NB4 (cell line): ENCODE data around the gene HOXB8.
A peak's percentile ranks its signal among the peaks of the same experiment; 100 is the strongest.

Experiments used
- DNase-seq: peaks from one replicate; pipeline ENCODE4 v3.0.0; 2010; ENCODE audit warnings: low read depth
- H3K4me3 ChIP-seq: one replicate; pipeline ENCODE4 v1.5.1; 2011; ENCODE audit warnings: mild to moderate bottlenecking, low read depth, low read length, moderate library complexity
- MYC ChIP-seq: IDR thresholded peaks from 2 replicates; pipeline ENCODE4 v1.6.1; 2011; ENCODE audit warnings: low read depth, low read length
- POLR2A ChIP-seq: IDR thresholded peaks from 2 replicates; pipeline ENCODE4 v1.6.1; 2011; ENCODE audit warnings: mild to moderate bottlenecking; ENCODE audit not compliant: insufficient read length; ENCODE audit errors: extremely low read depth
- TF ChIP-seq, protein P1 (sequence below): IDR thresholded peaks from 2 replicates; pipeline ENCODE4 v1.6.1; 2011; ENCODE audit warnings: low read depth, low read length
- TF ChIP-seq, protein P2 (sequence below): IDR thresholded peaks from one replicate; pipeline ENCODE4 v1.5.1; 2012; ENCODE audit warnings: low read depth, low read length

Gene HOXB8

DNA sequence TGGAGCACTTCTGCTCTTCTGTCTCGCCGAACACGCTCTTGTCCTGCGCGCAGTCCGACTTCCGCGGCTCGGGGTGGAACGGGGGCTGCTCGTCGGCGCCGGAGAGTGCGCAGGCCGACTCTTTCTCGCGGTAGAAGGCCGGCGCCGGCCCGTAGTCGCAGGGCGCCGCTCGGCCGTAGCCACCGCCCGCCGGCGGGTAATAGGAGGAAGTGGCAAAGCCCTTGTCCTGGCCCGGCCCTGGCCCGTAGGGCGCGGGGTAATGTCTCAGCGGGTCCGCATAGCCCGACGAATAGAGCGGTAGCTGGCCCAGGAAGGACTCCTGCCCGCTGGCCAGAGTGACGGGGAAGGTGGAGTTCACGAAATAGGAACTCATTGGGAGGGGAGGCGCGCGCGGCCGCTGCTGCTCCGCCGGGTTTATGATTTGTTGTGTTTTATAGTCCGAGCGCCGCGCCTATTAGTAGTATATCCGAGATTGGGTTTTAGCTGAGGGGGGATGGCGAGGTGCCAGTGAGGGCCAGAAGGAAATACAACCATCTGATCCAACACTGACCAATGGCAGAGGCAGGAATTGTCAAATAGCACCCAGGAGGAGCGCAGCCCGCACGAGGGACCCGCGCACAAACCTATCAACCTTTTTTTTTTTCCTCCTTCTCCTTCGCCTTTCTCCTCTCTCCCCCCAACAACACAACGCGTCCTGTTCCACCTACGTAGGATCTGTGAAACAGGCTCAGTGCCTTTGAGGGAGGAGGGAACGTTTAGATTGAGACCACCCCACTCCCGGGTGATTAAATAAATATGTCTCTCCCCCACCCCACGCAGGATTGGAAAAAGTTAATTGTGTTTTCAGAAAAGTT, 17.1 kb downstream of the HOXB8 start:
- no peak overlapping the region for H3K4me3 ChIP-seq
- TF ChIP-seq MYC = no peak
- TF ChIP-seq, protein P1, sequence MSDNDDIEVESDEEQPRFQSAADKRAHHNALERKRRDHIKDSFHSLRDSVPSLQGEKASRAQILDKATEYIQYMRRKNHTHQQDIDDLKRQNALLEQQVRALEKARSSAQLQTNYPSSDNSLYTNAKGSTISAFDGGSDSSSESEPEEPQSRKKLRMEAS = no peak
- no peak for TF ChIP-seq POLR2A
- TF ChIP-seq, protein P2, sequence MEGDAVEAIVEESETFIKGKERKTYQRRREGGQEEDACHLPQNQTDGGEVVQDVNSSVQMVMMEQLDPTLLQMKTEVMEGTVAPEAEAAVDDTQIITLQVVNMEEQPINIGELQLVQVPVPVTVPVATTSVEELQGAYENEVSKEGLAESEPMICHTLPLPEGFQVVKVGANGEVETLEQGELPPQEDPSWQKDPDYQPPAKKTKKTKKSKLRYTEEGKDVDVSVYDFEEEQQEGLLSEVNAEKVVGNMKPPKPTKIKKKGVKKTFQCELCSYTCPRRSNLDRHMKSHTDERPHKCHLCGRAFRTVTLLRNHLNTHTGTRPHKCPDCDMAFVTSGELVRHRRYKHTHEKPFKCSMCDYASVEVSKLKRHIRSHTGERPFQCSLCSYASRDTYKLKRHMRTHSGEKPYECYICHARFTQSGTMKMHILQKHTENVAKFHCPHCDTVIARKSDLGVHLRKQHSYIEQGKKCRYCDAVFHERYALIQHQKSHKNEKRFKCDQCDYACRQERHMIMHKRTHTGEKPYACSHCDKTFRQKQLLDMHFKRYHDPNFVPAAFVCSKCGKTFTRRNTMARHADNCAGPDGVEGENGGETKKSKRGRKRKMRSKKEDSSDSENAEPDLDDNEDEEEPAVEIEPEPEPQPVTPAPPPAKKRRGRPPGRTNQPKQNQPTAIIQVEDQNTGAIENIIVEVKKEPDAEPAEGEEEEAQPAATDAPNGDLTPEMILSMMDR = no peak
- peak; percentile 38 for DNase-seq

DNA sequence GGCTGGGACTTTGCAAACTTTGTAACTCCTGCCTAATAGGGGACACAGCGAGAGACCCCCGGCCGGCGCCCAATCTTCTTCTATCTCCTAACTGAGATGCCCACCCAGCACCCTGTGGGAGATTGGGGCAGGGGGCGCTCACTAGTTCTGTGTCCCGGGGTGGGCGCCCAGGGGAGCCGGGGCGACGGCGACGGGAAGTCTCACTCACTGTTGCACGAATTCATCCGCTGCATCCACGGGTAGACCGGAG, 17.6 kb downstream of the HOXB8 start:
- no peak overlapping the region for H3K4me3 ChIP-seq
- no peak for TF ChIP-seq POLR2A
- DNase-seq = no peak

DNA sequence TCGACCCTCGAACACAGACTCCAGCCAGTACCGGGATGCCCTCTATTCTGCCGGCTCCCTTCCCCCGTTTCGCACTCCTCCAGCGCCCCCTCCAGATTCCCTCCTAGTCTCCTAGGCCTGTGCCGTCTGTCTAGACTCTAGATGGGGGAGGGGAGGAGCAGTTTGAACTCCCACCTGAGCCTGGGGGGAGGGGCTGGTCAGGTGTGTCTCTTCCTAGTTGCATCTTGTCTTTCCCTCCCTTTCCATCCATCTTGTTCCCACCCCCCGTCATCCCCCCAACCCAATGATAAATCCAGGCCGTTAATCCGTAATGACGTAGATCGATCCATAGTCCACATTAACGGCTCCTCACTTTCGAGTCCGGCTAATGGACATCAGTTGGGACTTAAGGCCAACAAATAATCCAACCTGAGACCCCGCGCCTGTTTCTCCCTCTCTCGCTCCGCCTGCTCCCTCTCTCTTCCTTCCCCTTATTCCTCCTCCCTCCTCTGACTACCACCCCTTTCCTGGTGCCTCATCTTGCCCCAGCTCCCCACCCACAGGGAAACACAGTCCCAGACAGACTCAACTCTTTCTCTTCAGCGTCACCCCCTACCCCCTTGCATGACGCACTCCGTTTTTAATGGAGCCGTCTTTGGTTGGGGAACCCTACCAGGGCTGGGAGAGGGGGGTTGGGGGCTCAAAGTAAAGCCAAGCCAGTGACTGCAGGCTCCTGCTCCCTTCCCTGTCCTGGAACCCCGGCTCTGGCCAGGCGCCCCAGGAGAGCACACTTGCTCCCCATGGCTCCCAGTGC, 18.2 kb downstream of the HOXB8 start:
- H3K4me3 ChIP-seq = no peak overlapping the region
- TF ChIP-seq, protein P2 = no peak
- no peak for DNase-seq

DNA sequence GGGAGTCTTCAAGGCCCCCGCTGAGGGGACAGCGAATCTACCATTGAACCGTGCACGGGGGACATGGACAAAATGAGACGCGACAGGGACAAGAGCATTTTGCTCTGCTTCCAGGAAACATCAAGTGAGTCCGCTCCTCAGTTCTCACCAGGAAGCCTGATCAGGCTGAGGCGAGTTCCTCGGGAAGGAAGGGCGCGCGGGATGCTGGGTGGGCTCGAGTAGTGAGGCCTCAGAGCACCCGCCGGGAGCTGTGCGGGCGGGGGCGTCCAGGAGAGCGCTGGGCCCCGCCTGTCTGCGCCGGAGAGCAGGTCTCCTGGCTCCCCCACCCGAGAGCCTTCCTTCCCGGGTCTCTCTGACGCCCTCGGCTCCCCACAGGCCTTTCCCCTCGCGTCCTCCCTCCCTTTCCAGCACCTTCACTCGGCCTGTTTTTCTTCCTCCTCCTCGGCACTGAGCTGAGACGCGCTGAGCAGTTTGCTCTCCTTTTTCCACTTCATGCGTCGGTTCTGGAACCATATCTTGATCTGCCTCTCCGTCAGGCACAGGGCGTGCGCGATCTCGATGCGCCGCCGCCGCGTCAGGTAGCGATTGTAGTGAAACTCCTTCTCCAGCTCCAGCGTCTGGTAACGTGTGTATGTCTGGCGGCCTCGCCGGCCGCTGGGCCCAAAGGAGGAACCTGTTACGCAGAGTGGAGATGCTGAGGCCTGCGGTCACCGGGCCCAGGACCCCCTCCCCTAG, 18.9 kb downstream of the HOXB8 start:
- H3K4me3 ChIP-seq = no peak overlapping the region
- DNase-seq = no peak
- TF ChIP-seq POLR2A = no peak
- no peak for TF ChIP-seq MYC
- TF ChIP-seq, protein P2 = no peak
- TF ChIP-seq, protein P1 = no peak

DNA sequence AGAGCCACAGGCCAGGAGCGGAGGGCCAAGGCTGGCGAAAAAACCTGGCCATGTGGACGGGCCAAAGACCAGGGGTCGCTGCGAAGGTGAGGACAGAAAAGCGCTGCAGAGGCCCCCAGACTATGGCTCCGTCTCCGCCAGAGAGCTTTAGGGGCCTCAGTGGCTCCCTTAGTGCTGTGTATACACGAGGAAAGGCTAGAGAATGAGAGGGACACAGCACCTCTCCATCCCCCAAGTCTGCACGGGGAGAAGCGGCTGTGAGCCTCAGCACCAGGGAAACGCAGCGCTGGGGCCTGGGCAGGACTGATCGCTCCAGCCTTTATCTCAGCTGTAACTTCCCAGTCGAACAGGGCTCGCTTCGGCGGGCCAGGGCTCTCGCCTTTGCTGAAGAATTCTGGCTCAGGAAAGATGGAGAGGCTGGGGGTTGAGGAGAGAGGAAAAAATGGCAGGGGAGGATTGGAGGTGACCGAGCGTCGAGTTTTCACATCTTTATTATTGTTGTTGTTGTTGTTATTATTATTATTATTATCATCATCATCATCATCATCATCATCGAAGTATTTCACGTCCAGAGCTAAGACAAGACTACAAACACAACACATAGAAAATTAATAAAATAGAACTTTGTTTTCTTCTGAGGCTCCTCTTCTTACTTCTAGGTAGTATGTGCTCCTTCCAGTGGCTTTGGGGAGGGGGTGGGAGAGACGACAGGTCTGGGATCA, 19.7 kb downstream of the HOXB8 start:
- DNase-seq = no peak
- H3K4me3 ChIP-seq = no peak overlapping the region
- TF ChIP-seq POLR2A (no peak), MYC (no peak)
- TF ChIP-seq, protein P1 = no peak
- TF ChIP-seq, protein P2 = no peak
